ENCODE results near the gene DNAJC5. TPM values are rescaled to one million over a fixed set of nuclear protein-coding genes. Genes with fewer than 3 reads are reported as not detected.
"Not testable (repeated sequence)": the region's sequence is repeated elsewhere in the genome, so short reads cannot be mapped to it uniquely, and the experiment has no call there.

DNAJC5 gene
- total RNA-seq, 4 donors from 2014 or later = 41.3 to 137 (median 113) TPM

DNA sequence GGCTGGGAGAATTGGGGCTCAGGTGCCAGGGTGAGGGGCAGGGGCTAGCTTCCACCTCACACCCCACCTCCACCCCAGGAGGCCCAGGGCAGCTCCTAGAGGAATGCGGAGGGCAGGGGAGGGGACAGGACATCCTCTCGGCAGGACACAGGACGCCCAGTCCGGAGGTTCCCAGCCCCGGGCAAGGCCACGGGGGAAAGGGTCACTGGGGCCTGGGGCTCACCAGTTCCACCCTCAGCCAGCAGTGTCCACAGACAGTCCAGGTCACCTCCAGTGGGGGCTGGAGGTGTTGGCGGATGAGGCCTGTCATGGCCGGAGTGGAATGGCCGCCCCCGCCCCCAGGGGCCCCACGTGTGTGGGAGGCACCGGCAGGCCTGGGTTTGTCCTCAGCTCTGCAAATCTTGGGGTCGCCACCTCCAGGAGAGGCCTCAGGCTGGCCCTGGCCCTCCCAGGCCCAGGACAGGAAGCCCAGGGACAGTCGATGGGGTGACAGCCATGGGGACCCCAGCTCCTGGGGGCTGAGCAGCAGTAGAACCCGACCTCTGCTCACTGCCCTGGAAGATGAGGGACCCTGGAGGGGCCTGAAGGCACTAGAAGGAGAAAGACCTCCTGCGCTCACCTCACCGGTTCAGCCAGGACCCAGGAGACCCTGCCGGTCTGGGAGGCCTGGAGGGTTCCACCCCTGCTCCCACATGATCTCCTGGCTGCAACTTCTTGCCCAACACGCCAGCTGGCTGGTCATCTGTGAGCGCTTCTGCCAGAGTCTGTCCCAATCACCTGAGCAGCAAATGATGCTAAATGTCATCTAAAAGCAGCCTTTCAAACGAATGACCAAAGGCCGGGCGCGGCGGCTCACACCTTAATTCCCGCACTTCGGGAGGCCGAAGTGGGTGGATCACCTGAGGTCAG, 46.7 kb upstream of the DNAJC5 start:
- peaks cover 0 to 3% of the 10 kb centered on the region in 2 donors for H3K27me3 ChIP-seq
- DNase-seq = no peak
- peak overlapping the region in 3 of 4 donors; percentile 45 to 56 (median 46) for H3K27ac ChIP-seq

DNA sequence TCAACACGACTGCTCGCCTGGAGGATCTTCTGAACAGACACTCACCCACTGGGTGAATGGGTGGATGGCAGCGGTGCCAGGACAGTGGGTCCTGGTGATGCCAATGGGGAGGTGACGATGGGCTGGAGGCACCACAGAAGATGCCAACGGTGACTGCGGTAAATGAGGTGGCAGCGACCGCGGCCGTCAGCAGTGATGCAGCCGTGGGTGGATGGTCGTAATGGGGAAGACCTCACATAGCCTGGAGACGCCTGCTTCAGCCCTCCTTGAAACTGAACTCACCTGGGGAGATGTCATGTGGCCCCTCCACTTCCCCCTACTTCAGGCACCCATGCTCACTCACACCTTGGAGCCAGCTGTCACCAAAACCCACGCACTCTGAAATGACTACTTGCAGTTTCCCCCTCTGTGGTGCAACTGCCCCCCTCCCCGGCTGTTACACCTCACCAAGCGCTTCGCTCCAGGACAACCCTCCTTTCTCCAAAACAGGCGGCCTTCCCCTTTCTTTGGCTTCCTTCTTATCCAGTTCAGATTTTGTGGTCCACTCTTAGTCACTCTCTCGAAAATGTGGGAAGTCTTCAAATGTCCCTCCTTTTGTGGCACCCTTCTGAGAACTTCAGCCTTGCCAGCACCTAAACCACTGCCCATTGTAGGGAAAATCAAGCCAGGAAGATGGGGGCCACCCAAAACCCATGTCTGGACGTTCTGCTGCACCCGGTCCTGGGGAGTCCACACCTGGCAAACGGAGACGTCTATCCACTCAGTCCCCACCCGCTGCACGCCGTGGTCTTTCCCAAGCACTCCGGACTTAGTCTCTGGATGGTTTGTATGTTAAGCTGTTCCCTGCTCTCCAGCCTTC, 44.0 kb upstream of the DNAJC5 start:
- Histone ChIP-seq H3K4me1 (peaks cover 0 to 39% (median 8%) of the 10 kb centered on the region in 4 donors), H3K9me3 (no peaks in the 10 kb centered on the region), H3K36me3 (no peaks in the 10 kb centered on the region), H3K27me3 (peaks cover 0 to 14% of the 10 kb centered on the region in 2 donors), H3K4me3 (no peak overlapping the region), H3K27ac (no peak overlapping the region)
- peak in 1 of 3 donors; percentile 28 for DNase-seq
- TF ChIP-seq, protein P1, sequence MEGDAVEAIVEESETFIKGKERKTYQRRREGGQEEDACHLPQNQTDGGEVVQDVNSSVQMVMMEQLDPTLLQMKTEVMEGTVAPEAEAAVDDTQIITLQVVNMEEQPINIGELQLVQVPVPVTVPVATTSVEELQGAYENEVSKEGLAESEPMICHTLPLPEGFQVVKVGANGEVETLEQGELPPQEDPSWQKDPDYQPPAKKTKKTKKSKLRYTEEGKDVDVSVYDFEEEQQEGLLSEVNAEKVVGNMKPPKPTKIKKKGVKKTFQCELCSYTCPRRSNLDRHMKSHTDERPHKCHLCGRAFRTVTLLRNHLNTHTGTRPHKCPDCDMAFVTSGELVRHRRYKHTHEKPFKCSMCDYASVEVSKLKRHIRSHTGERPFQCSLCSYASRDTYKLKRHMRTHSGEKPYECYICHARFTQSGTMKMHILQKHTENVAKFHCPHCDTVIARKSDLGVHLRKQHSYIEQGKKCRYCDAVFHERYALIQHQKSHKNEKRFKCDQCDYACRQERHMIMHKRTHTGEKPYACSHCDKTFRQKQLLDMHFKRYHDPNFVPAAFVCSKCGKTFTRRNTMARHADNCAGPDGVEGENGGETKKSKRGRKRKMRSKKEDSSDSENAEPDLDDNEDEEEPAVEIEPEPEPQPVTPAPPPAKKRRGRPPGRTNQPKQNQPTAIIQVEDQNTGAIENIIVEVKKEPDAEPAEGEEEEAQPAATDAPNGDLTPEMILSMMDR (IDR thresholded peaks at IDR 0.05) = no peak
- TF ChIP-seq POLR2A (IDR thresholded peaks at IDR 0.05) = no peak

More for the DNA sequence above, 46.7 kb upstream of the DNAJC5 start:
- peaks cover 0 to 20% (median 0%) of the 10 kb centered on the region in 4 donors for H3K4me1 ChIP-seq
- no peaks in the 10 kb centered on the region for H3K9me3 ChIP-seq
- no peaks in the 10 kb centered on the region for H3K36me3 ChIP-seq
- H3K4me3 ChIP-seq = no peak overlapping the region
- no peak for TF ChIP-seq POLR2A (IDR thresholded peaks at IDR 0.05)
- TF ChIP-seq, protein P1 (IDR thresholded peaks at IDR 0.05) = no peak

DNA sequence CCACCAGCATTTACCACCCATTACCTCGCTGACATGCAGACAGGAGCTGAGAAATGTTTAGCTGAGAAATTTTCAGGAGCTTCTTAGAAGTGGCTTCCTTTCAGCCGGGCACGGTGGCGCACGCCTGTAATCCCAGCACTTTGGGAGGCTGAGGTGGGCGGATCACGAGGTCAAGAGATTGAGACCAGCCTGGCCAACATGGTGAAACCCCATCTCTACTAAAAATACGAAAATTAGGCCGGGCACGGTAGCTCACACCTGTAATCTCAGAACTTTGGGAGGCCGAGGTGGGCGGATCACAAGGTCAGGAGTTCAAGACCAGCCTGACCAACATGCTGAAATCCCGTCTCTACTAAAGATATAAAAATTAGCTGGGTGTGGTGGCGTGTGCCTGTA, 43.4 kb upstream of the DNAJC5 start:
- not testable (repeated sequence) for DNase-seq, H3K36me3 ChIP-seq, H3K27ac ChIP-seq, H3K4me3 ChIP-seq, H3K9me3 ChIP-seq
- H3K27me3 ChIP-seq = peaks cover 0 to 12% of the 10 kb centered on the region in 2 donors
- H3K4me1 ChIP-seq = peaks cover 0 to 36% (median 8%) of the 10 kb centered on the region in 4 donors

DNA sequence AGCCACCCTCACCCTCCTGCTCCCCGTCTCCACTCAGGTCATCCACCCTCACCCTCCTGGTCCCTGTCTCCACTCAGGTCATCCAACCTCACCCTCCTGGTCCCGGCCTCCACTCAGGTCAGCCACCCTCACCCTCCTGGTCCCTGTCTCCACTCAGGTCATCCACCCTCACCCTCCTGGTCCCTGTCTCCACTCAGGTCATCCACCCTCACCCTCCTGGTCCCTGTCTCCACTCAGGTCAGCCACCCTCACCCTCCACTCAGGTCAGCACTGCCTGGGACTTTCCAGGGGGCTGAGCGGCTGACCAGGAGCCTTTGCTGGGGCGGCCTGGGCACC, 41.2 kb upstream of the DNAJC5 start:
- DNase-seq = peak in 1 of 3 donors; percentile 44
- H3K9me3 ChIP-seq, H3K4me3 ChIP-seq, H3K36me3 ChIP-seq: not testable (repeated sequence)
- Histone ChIP-seq H3K27me3 (peaks cover 0 to 12% of the 10 kb centered on the region in 2 donors), H3K27ac (peak overlapping the region; percentile 29 to 73 (median 62)), H3K4me1 (peaks cover 0 to 39% (median 17%) of the 10 kb centered on the region in 4 donors)

DNA sequence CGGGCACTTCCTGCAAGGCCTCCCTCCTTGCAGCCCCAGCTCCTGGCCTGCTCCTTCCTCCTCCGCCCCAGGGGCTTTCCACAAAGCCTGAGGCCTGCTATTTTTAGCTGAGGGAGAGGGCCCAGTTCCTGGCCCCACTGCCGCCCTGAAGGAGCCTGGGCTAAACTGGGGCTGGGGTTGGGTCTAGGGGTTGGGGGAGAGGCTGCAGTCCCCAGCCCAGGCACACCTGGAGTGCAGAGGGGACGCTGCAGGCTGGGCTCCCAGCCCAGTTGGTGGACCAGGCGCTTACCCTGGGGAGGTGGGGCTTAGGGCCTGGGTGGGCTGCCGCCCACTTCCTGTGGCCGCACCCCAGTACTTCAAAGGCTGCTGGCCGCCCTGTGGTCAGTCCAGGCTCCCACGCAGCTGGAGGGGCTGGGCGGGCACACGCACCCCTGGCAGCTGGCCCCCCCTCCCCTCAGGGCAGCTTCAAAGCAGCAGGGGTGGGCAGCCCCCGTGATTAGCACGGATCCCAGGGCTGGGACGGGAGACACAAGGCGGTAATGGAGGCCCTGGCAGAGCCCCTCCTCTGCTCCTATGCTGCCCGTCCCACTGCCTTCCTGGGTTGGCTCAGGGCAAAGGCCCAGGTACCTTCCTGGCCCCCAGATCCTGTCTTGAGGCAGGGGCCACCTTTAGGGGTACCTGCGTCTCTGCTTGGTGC, 40.7 kb upstream of the DNAJC5 start:
- Histone ChIP-seq H3K4me1 (peaks cover 0 to 39% (median 20%) of the 10 kb centered on the region in 4 donors), H3K36me3 (no peaks in the 10 kb centered on the region), H3K9me3 (no peaks in the 10 kb centered on the region), H3K4me3 (peak overlapping the region in 1 of 4 donors; percentile 13), H3K27ac (peak overlapping the region; percentile 29 to 73 (median 62)), H3K27me3 (peaks cover 0 to 12% of the 10 kb centered on the region in 2 donors)
- TF ChIP-seq, protein P1 (IDR thresholded peaks at IDR 0.05) = no peak
- no peak for TF ChIP-seq POLR2A (IDR thresholded peaks at IDR 0.05)
- peak in 1 of 3 donors; percentile 46 for DNase-seq

DNA sequence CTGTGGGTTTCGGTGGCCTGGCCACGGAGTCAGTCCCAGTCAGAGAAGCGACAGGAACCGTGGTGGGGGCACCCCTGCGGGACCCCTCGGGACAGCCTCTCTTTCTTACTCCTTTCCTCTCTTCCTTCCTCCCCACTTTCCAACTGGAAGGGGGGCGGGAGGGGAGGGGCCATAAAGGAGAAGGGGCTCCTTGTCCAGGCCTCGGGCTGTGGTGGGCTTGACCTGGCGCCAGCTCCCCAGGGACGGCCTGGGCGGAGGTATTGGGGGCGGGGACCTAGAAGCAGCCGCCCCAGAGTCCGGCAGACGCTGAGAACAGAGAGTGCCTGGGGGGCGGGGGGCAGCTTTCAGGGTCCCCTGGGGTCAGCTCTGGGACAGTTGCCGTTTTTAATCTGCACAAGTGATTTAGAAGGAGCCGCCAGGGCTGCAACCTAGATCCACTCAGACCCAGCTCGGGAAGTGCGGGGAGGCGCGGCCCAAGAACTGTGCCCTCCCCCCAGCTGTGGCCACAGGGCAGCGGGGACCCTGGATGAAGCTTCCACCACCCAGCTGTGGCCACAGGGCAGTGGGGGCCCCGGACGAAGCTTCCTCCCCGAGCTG, 40.1 kb upstream of the DNAJC5 start:
- H3K4me1 ChIP-seq = peaks cover 0 to 39% (median 20%) of the 10 kb centered on the region in 4 donors
- H3K9me3 ChIP-seq = no peaks in the 10 kb centered on the region
- peak in 1 of 3 donors; percentile 50 for DNase-seq
- TF ChIP-seq POLR2A (IDR thresholded peaks at IDR 0.05) = no peak
- TF ChIP-seq, protein P1 (IDR thresholded peaks at IDR 0.05) = no peak
- H3K4me3 ChIP-seq = peak overlapping the region in 1 of 4 donors; percentile 13
- peaks cover 0 to 12% of the 10 kb centered on the region in 2 donors for H3K27me3 ChIP-seq
- no peaks in the 10 kb centered on the region for H3K36me3 ChIP-seq
- peak overlapping the region; percentile 29 to 73 (median 62) for H3K27ac ChIP-seq
